Measurements from ENCODE around the gene KCTD18. TPM values are rescaled to one million over a fixed set of nuclear protein-coding genes. Genes with fewer than 3 reads are reported as not detected.

KCTD18 gene
- total and polyA plus RNA-seq, 2 of the 8 experiments (the other 6 are each of a cell fraction or from before 2014, with no cell fraction given), result 1.6 to 3.1 TPM

- H3K4ac ChIP-seq (replicated peaks; ENCODE audit: insufficient read length, low read depth, low read length), result no peak overlapping the region
- no peak overlapping the region for H2BK12ac ChIP-seq (ENCODE audit: low read depth, low read length)
- H3K4me2 ChIP-seq (ENCODE audit: insufficient read depth in 1 of 2, low read depth in 2 of 2, low read length in 2 of 2), result no peak overlapping the region
- 32% methylated on average over 4 of the region's 4 CpGs; no CpG with 5 or more reads in 1 of the 2 experiments for WGBS, 2 experiments (ENCODE audit: extremely low coverage in 1 of 2, insufficient coverage in 1 of 2, insufficient read length in 1 of 2, insufficient replicate concordance in 2 of 2, low coverage in 1 of 2, low lambda C conversion rate in 2 of 2, missing lambda C conversion rate in 1 of 2)
- no peak overlapping the region for H2BK5ac ChIP-seq (ENCODE audit: low read depth, low read length)
- H3K4me3 ChIP-seq (ENCODE audit: extremely low read depth in 1 of 4, insufficient read depth in 2 of 4, low read depth in 3 of 4, low read length in 4 of 4), result no peak overlapping the region
- H3K27ac ChIP-seq (ENCODE audit: low read depth, low read length), result no peak overlapping the region
- no peaks in the 10 kb centered on the region for H3K27me3 ChIP-seq (replicated peaks in 1 of 4; ENCODE audit: control insufficient read depth in 3 of 4, extremely low read depth in 1 of 4, insufficient read depth in 3 of 4, low read length in 3 of 4)
- H2AK5ac ChIP-seq (ENCODE audit: low read depth, low read length), result no peak overlapping the region
- H3K4me1 ChIP-seq (replicated peaks in 1 of 4; ENCODE audit: control insufficient read depth in 3 of 4, insufficient read depth in 4 of 4, low read length in 3 of 4), result peaks cover 0 to 6% (median 2%) of the 10 kb centered on the region in 4 experiments; a peak in 3 of 7 replicates
- H3K18ac ChIP-seq (ENCODE audit: extremely low read depth, low read length), result no peak overlapping the region; the same call in 1 of the 2 replicates
- H3K56ac ChIP-seq (replicated peaks; ENCODE audit: insufficient read length, low read depth, low read length), result no peak overlapping the region
- no peak overlapping the region for H2AFZ ChIP-seq (ENCODE audit: low read length)
- ChIA-PET CTCF (ENCODE audit: partially characterized antibody) (interaction anchor here (0.7 to 6.1 kb wide), 52 partner anchors 8 to 530 kb away, joined by 3 to 49 read pairs (median 4); partner anchors contain the start of genes AOX1, KCTD18 and SGO2), POLR2A (ENCODE audit: partially characterized antibody) (interaction anchor here (1.0 to 3.1 kb wide), 3 partner anchors 26 to 509 kb away, joined by 4 to 8 read pairs (median 4); partner anchors contain the start of genes KCTD18 and SPATS2L)
- no peaks in the 10 kb centered on the region for H3K79me1 ChIP-seq (ENCODE audit: low read depth, low read length)
- no peak overlapping the region for H4K8ac ChIP-seq (ENCODE audit: extremely low read depth, insufficient read depth, low read length)
- no peaks in the 10 kb centered on the region for H3K9me3 ChIP-seq (ENCODE audit: insufficient read depth in 2 of 2, low read depth in 1 of 2, low read length in 1 of 2)
- no peak overlapping the region for H3K23ac ChIP-seq (ENCODE audit: insufficient read length)
- no peaks in the 10 kb centered on the region for H3K23me2 ChIP-seq (ENCODE audit: low read depth, low read length)
- no peak overlapping the region for H3K14ac ChIP-seq (ENCODE audit: insufficient read length)
- FAIRE-seq (peak; percentile 62), DNase-seq (ENCODE audit: low read depth in 1 of 2, low spot score in 2 of 2) (peak; percentile 57 to 79)
- no peak overlapping the region for H4K91ac ChIP-seq (replicated peaks; ENCODE audit: insufficient read length, low read length)
- no peak overlapping the region for H2BK120ac ChIP-seq (replicated peaks; ENCODE audit: low read depth, low read length)
- H3K36me3 ChIP-seq (ENCODE audit: control insufficient read depth in 2 of 4, insufficient read depth in 4 of 4, low read length in 3 of 4), result peaks cover 0 to 6% (median under 1%) of the 10 kb centered on the region in 4 experiments; a peak in 2 of 8 replicates
- no peaks in the 10 kb centered on the region for H4K20me1 ChIP-seq (replicated peaks in 1 of 2; ENCODE audit: control insufficient read depth in 1 of 2, insufficient read depth in 2 of 2, low read length in 2 of 2)
- H3K9ac ChIP-seq (replicated peaks in 1 of 4; ENCODE audit: extremely low read depth in 1 of 4, low read depth in 3 of 4, low read length in 3 of 4), result no peak overlapping the region
- no peak overlapping the region for H4K5ac ChIP-seq (ENCODE audit: insufficient read length, low read depth, low read length)
- no peak overlapping the region for H2BK20ac ChIP-seq (ENCODE audit: low read length)
- H2BK15ac ChIP-seq (ENCODE audit: low read length), result no peak overlapping the region
- no peaks in the 10 kb centered on the region for H3K79me2 ChIP-seq (ENCODE audit: control insufficient read depth in 1 of 2, insufficient read depth in 2 of 2, low read length in 2 of 2)
- TF ChIP-seq SAP30 (IDR thresholded peaks at IDR 0.05; ENCODE audit: insufficient read depth, insufficient replicate concordance, low read length), result no peak
- TF ChIP-seq TAF1 (IDR thresholded peaks at IDR 0.05; ENCODE audit: low read depth, low read length), result no peak
- 0 out of 2 replicates have a peak, but pooled peaks have one; percentile 19 for TF ChIP-seq YY1 (IDR thresholded peaks at IDR 0.05; ENCODE audit: low read depth, low read length)
- no peak for TF ChIP-seq KDM5A (IDR thresholded peaks at IDR 0.05; ENCODE audit: low read length)
- 0 out of 2 replicates have a peak, but pooled peaks have one; percentile 17 for TF ChIP-seq MAX (IDR thresholded peaks at IDR 0.05)
- TF ChIP-seq RAD21 (IDR thresholded peaks at IDR 0.05 in 1 of 2, conservative IDR thresholded peaks at IDR 0.05 in 1 of 2; ENCODE audit: low read depth in 2 of 2, low read length in 2 of 2), result peak; percentile 76 to 83
- peak; percentile 89 to 96 (median 90) for TF ChIP-seq CTCF (IDR thresholded peaks at IDR 0.05; ENCODE audit: control extremely low read depth in 1 of 3, insufficient read depth in 1 of 3, low read depth in 1 of 3, low read length in 3 of 3)
- peak; percentile 72 for TF ChIP-seq CEBPB (IDR thresholded peaks at IDR 0.05; ENCODE audit: low read depth, low read length)
- no peak for TF ChIP-seq TCF12 (IDR thresholded peaks at IDR 0.05; ENCODE audit: low read depth, low read length)
- TF ChIP-seq CHD1 (IDR thresholded peaks at IDR 0.05; ENCODE audit: low read depth, low read length), result no peak
These were observed 26.1 kb downstream of the KCTD18 start for GRCh38 chr2:200483729-200484198.
